ENCODE data around the gene NPC1.

- no peak for TF ChIP-seq CTCF (optimal IDR thresholded peaks at IDR 0.05 in 1 of 3, IDR thresholded peaks at IDR 0.05 in 1 of 3, conservative IDR thresholded peaks at IDR 0.05 in 1 of 3; ENCODE audit: extremely low read depth in 1 of 3, insufficient read depth in 2 of 3, low read length in 3 of 3)
- TF ChIP-seq EZH2 (IDR thresholded peaks at IDR 0.05; ENCODE audit: low read length), result no peak
Observed at GRCh38 chr18:23634692-23635091, 48.4 kb upstream of the NPC1 start.
